ENCODE data around the gene CTNS. TPM values are rescaled to one million over a fixed set of nuclear protein-coding genes. Genes with fewer than 3 reads are reported as not detected.

CTNS gene
- total RNA-seq, 1 donor from 2014 or later = 35.6 TPM

DNA sequence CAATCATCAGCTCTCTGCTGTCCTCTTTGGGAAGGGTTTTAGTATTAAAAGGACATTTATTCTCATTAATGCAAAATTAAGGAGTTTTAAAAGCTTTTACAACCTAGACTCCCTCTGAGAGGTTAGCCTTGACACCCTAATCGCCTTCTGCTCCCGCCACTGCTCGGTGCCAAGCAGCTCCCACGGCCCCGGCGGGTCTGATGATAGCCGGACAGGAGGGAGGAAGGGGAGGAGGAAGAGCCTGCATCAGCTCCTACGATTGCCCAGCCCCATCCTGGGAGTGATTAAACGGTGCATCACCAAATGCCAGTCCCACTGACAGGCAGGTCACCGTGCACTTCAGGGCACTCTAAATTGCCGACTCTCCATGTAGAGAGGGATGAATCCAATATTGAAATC, 8.8 kb upstream of the CTNS start:
- intact Hi-C loops (cut with DNase I) = no loop called here
- H3K27ac ChIP-seq = peak overlapping the region; percentile 54
- H3K27me3 ChIP-seq = no peaks in the 10 kb centered on the region
- peaks cover 15% of the 10 kb centered on the region for H3K4me1 ChIP-seq
- no peak overlapping the region for H3K4me3 ChIP-seq
- TF ChIP-seq CTCF (IDR thresholded peaks at IDR 0.05) (no peak), POLR2A (IDR thresholded peaks at IDR 0.05) (no peak), POLR2AphosphoS5 (IDR thresholded peaks at IDR 0.05; ENCODE audit: insufficient read depth in 1 of 2, low read depth in 1 of 2) (no peak)
- DNase-seq (ENCODE audit: extremely low spot score in 2 of 2) = no peak
- peaks cover 0 to 60% of the 10 kb centered on the region in 2 donors for H3K36me3 ChIP-seq
- no peaks in the 10 kb centered on the region for H3K9me3 ChIP-seq

DNA sequence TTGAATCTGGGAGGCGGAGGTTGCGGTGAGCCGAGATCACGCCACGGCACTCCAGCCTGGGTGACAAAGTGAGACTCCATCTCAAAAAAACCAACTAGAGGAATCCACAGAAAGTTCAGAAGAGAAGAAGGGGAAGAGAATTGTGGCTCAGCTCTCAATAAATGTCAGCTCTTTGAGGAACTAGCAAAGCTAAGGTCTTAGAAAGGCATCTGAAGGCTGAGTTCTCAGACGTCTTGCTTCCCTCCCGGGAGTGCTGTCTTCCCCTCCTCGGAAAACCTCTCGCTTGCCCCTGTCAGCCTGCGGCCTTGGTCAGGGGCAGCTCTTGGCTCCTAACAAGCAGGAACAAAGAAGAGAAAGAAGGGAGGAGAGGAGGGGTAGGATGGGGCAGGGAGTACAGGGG, 5.8 kb upstream of the CTNS start:
- DNase-seq (ENCODE audit: extremely low spot score in 2 of 2) = no peak
- Histone ChIP-seq H3K4me3 (no peak overlapping the region), H3K27me3 (no peaks in the 10 kb centered on the region), H3K36me3 (peaks cover 0 to 33% of the 10 kb centered on the region in 2 donors), H3K4me1 (peaks cover 36% of the 10 kb centered on the region), H3K9me3 (no peaks in the 10 kb centered on the region), H3K27ac (no peak overlapping the region)
- intact Hi-C loops (cut with DNase I) = no loop called here
- TF ChIP-seq CTCF (IDR thresholded peaks at IDR 0.05) = no peak
- TF ChIP-seq POLR2A (IDR thresholded peaks at IDR 0.05) = no peak
- TF ChIP-seq POLR2AphosphoS5 (IDR thresholded peaks at IDR 0.05; ENCODE audit: insufficient read depth in 1 of 2, low read depth in 1 of 2) = no peak

DNA sequence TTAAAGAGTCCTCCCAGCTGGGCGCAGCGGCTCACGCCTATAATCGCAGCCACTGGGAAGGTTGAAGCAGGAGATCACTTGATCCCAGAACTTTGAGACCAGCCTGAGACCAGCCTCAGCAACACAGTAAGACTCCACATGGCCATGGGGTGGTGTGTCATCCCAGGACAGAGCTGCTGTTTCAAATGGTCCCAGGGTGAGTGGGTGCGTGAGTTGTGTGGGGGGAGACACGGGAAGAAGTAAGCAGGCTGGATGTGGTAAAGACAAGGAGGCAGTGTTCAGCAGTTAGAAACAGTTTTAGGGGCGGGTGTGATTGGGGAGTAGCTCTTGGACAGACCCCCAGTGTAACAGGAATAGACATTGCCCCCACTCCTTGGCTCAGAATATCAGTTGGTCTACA, 4.3 kb upstream of the CTNS start:
- DNase-seq (ENCODE audit: extremely low spot score in 2 of 2) = no peak
- H3K27me3 ChIP-seq = no peaks in the 10 kb centered on the region
- H3K9me3 ChIP-seq = no peaks in the 10 kb centered on the region
- intact Hi-C loops (cut with DNase I) = no loop called here
- H3K36me3 ChIP-seq = peaks cover 0 to 31% of the 10 kb centered on the region in 2 donors
- H3K27ac ChIP-seq = no peak overlapping the region
- H3K4me3 ChIP-seq = no peak overlapping the region
- no peak for TF ChIP-seq POLR2A (IDR thresholded peaks at IDR 0.05)
- no peak for TF ChIP-seq POLR2AphosphoS5 (IDR thresholded peaks at IDR 0.05; ENCODE audit: insufficient read depth in 1 of 2, low read depth in 1 of 2)
- no peak for TF ChIP-seq CTCF (IDR thresholded peaks at IDR 0.05)
- peaks cover 41% of the 10 kb centered on the region for H3K4me1 ChIP-seq

GRCh38 chr17:3635474-3636153, 946 bp upstream of the CTNS start:
- Histone ChIP-seq H3K4me3 (peak overlapping the region; percentile 78 to 99), H3K4me1 (peaks cover 44% of the 10 kb centered on the region), H3K36me3 (peaks cover 0 to 9% of the 10 kb centered on the region in 2 donors), H3K27me3 (no peaks in the 10 kb centered on the region), H3K9me3 (no peaks in the 10 kb centered on the region), H3K27ac (peak overlapping the region; percentile 96)
- no peak for DNase-seq (ENCODE audit: extremely low spot score in 2 of 2)
- intact Hi-C loops (cut with DNase I) = no loop called here
- no peak for TF ChIP-seq CTCF (IDR thresholded peaks at IDR 0.05)
- no peak for TF ChIP-seq POLR2A (IDR thresholded peaks at IDR 0.05)
- no peak for TF ChIP-seq POLR2AphosphoS5 (IDR thresholded peaks at IDR 0.05; ENCODE audit: insufficient read depth in 1 of 2, low read depth in 1 of 2)

DNA sequence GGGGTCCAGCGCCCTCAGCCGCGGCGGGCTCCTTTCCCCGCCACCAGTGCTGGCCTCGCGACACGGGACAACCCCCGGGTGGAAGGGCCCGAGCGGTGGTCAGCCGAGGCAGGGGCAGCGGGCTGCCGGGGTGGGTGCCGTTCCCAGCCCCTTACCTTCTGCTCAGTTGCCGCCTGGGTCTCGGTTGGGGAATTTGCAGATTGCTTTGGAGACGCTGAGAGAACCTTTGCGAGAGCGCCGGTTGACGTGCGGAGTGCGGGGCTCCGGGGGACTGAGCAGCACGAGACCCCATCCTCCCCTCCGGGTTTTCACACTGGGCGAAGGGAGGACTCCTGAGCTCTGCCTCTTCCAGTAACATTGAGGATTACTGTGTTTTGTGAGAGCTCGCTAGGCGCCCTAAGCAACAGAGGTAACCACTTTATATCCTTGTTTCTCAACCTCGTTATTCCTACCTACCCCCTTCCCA, 381 bp downstream of the CTNS start:
- Histone ChIP-seq H3K4me3 (peak overlapping the region; percentile 78 to 99), H3K27me3 (no peaks in the 10 kb centered on the region), H3K9me3 (no peaks in the 10 kb centered on the region), H3K27ac (peak overlapping the region; percentile 96), H3K4me1 (peaks cover 44% of the 10 kb centered on the region), H3K36me3 (peaks cover 0 to 3% of the 10 kb centered on the region in 2 donors)
- DNase-seq (ENCODE audit: extremely low spot score in 2 of 2) = no peak
- TF ChIP-seq POLR2AphosphoS5 (IDR thresholded peaks at IDR 0.05; ENCODE audit: insufficient read depth in 1 of 2, low read depth in 1 of 2) (no peak), CTCF (IDR thresholded peaks at IDR 0.05) (peak in 1 of 3 experiments; percentile 23)
- intact Hi-C loops (cut with DNase I) = no loop called here

All from vagina (tissue), 2 donors.